GOT3 (cell line): ENCODE results near the gene HLA-DRB1.
"Not testable (repeated sequence)": the region's sequence is repeated elsewhere in the genome, so short reads cannot be mapped to it uniquely, and the experiment has no call there.

Experiments used
- DNase-seq: peaks from one replicate; lab custom pipeline; 2025; ENCODE audit warnings: mixed read lengths; lab: John Stamatoyannopoulos, UW

HLA-DRB1 gene

DNA sequence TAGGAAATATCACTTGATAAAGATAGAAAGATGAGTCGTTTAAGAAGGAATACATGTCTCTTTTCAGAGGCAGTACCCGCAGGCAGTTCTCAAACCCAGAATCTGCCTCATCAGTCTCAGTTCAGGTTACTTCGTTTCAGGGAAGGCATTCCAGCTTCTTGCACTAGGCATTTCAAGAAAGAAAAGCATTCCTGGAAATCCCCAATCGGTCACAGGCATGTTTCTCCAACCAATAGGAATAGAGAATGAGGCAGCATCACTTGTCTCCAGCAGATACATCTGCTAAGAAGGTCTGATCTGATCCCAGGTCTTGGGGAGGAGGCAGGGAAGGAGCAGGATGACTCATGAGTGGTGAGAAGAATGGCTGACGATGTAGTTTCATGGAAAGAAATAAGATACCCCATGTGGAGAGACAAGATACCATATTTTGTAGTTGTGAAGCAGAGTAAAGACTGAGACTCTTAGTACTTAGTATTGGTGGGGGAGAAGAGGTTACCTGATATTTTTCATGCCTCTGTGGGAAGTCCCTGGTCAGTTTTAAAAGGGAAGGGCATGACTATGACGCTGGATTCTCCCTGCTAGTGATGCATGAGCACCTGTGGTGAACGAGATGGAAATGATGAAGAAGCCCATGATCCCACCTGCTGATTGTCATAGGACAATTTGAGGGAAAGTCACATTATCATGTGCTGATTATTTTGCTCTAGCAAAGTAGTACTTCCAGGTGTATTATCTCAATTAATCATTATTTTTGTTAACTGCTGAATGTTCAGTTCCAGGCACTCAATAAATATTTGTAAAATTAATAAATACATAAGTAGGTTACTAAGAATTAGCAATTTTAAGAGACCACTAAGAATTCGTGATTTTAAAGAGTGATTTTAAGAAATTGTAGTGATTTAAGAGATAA is 20.3 kb upstream of the HLA-DRB1 start:
- DNase-seq = no peak

DNA sequence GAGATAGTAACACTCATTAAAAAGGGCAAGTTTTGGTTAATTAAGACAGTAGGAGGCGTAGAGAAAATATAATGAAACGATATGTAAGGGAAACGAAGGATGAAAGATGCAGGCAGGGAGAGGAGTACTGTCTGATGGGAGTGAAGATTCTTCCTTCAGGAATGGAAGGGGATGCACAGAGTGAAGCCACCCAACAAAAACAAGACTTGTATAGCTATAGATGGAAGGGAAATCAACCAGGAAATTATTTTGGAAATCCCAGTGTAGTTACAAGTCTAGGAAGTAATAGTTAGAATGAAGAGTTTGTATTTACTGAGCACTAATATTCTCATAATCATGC is 19.7 kb upstream of the HLA-DRB1 start:
- DNase-seq = no peak

GRCh38 chr6:32608362-32608761 is 18.7 kb upstream of the HLA-DRB1 start:
- DNase-seq = no peak

GRCh38 chr6:32607988-32608298 is 18.3 kb upstream of the HLA-DRB1 start:
- no peak for DNase-seq

DNA sequence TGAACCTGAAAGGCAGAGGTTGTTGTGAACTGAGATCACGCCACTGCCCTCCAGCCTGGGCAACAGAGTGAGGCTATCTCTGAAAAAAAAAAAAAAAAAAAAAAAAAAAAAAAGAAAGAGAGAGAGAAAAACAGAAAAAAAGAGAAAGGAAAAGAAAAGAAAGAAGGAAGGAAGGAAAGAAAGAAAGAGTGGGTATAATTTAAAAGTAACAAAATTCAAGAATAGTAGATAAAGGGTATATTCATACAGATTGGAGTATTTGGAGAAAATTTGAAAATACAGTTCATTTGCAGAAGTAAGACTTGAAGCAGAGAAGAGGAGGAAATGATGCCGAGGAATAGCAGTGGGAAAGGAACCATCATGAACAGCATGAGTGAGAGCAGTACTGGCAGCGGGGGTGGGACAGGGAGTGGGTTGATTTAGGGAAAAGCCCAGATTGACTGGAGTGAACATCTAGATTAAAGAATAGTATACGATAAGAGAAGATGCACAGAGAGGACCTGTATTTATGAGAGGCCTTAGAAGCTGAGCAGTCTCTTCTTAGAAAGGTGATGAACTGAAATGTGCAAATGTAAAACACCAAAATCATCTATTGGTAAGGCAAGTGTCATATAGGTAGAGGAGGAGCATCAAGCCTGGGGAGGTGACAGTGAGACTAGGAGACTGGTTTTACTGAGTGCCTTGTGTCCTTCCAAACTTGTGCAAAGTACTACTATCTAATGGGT is 17.8 kb upstream of the HLA-DRB1 start:
- DNase-seq = no peak

DNA sequence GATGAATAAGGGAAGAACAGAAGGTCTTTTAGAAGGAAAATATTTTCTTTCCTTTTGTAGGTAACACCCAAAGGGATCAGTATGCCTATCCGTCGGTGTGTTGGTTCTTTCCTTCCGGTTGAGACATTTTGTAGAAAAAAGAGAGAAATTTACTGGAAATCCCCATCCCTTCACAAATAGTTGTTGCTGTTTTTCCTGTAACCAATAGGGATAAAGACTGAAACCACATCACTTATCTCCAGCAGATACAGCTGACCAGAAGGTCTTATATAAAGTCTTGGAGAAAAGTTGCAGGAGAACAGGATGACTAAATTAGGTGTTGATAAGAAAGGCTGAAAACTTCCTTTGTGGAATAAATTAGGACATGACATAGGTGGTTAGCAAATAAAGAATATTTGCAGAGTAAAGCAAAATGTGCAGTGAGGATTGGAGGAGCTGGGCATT is 14.8 kb upstream of the HLA-DRB1 start:
- DNase-seq = no peak

GRCh38 chr6:32603888-32604287 is 14.2 kb upstream of the HLA-DRB1 start:
- DNase-seq = no peak

DNA sequence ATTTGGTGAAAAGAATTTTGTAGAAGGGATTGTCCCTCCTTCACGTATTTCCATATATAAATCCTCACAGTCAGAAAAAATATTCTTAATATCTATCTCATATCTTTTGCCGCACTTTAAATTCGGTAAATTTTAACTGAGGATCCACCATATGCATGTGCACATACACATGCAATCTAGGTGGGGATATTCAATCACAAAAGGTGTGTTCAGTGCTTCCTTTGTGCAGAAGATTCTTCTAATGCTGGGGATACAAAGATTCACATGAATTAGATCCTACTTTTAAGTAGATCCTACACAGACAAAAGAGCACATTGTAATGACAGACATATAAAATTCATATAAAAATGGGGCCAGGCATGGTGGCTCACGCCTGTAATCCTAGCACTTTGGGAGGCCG is 13.6 kb upstream of the HLA-DRB1 start:
- DNase-seq = no peak

DNA sequence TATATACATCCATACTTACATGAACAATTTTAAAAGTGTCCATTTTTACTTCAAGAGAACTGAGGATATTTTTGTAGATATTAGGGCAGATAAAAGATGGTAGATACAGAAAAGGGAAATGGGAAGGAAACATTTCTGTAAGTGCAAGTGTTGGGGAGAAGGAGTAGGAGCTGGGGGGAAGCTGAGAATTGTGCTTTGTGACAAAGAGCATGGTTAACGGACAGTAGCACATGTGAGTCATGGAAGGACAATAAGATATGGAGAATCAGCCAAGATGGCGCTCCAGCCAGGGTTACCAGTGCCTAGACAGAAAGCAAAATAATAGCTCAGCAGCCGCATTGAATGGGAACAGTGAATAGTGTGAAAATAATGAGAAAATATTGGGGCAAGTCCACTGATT is 12.7 kb upstream of the HLA-DRB1 start:
- DNase-seq = no peak

- DNase-seq = no peak
Measured at GRCh38 chr6:32597024-32597423, 7.4 kb upstream of the HLA-DRB1 start.

GRCh38 chr6:32590713-32591112 is 1.1 kb upstream of the HLA-DRB1 start:
- not testable (repeated sequence) for DNase-seq

- DNase-seq = no peak
Measured at GRCh38 chr6:32588156-32588555, 1.5 kb downstream of the HLA-DRB1 start.

- DNase-seq = no peak
Measured at GRCh38 chr6:32583527-32583898, 6.1 kb downstream of the HLA-DRB1 start.

DNA sequence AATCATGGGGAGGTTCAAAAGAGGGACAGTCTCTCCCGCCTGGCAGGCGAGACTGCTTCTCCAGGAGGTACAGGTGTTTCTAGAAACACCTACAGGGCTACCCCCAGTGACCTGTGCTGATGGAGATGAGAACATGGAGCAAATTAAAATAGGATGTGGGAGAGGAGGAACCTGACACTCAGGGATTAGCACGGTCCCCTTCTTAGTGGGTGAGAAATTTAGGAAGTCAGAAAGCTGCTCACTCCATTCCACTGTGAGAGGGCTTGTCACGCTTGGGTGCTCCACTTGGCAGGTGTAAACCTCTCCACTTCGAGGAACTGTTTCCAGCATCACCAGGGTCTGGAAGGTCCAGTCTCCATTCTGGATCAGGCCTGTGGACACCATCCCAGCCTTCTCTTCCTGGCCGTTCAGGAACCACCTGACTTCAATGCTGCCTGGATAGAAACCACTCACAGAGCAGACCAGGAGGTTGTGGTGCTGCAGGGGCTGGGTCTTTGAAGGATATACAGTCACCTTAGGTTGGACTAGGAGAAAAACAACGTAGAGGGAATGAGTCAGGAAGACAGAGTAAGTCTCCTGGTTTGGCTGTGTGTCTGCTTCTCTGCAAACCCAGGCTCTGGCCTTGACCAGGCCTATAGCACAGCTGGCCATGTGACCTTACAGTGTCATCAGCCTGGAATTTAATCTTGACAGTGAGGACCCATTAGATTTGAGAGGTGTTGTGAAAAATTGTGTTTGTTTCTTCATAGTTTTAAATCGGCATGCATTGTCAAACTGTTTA is 8.1 kb downstream of the HLA-DRB1 start:
- DNase-seq = no peak

GRCh38 chr6:32580593-32580992 is 9.1 kb downstream of the HLA-DRB1 start:
- DNase-seq = no peak

DNA sequence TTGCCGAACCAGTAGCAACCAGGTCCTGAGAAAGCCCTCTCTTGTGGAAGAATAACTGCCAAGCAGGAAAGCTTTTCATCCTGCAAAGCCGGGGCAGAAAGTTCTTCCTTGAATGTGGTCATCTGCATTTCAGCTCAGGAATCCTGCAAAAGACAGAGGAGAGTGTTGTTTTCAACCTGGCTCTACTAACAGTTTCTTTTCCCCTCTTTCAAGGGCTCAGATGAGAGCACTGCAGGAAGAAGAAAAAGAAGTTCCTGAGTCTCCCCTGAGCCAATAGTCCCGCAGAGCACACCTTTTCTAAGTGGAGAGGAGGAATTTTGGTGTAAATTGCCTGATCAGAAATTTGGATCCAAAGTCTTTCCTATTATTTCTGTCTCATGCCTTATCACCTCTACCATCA is 10.7 kb downstream of the HLA-DRB1 start:
- no peak for DNase-seq

DNA sequence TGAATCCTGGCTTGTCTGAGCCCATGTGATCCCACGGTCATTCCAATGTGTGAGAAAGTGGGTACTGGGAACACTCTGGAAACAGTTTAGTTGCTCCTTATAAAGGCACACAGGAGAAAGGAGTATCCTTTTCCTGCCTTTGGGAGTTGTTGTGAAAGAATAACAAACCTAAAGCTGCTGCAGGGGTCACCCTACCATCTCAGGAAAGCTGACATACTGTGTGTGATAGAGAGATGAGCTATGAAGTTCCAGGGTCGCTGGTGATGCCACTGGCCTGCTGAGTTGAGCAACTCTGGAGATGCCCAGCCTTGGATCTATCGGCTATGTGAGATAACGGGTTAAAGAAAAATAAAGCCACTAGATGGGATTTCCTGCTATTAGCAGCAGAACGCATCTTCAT is 12.2 kb downstream of the HLA-DRB1 start:
- not testable (repeated sequence) for DNase-seq

GRCh38 chr6:32576250-32576649 is 13.4 kb downstream of the HLA-DRB1 start:
- no peak for DNase-seq

GRCh38 chr6:32570363-32570905 is 19.2 kb downstream of the HLA-DRB1 start:
- no peak for DNase-seq

DNA sequence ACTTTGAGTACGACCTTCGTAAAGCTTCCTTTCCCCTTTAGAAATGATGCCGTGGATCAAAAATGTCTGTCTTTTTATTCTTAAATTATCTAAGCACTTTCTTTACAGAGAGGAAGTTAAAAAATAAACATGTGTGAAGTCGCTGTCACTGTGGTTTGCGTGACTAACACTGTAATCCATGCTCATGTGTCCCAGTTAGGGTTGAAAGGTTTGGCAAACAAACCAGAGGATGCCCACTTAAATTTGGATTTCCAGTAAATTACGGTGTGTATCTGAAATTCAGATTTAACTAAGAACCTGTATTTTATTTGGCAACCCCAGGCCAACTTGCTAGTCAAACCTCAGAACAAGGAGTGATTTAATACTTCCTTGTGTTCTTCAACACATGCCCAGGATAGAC is 21.1 kb downstream of the HLA-DRB1 start:
- DNase-seq = no peak

DNA sequence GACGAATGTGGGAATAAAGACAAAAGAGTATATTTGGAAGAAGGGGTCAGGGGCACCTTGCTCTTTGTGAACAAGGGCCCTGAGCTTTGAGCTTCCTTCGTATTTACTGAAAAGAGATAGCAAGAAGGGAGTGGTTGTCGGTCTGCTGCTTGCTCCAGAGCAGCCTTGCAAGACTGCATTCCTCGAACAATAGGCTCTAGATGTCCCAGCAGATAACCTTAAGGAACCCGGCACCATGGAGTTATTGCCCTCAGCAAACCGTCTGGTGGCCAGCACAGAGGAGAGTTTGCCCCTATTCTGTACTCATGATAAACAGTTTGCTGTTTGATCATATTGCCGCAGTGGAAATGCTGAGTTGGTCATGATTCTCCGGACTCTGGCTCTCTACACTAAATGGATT is 22.7 kb downstream of the HLA-DRB1 start:
- DNase-seq = no peak

DNA sequence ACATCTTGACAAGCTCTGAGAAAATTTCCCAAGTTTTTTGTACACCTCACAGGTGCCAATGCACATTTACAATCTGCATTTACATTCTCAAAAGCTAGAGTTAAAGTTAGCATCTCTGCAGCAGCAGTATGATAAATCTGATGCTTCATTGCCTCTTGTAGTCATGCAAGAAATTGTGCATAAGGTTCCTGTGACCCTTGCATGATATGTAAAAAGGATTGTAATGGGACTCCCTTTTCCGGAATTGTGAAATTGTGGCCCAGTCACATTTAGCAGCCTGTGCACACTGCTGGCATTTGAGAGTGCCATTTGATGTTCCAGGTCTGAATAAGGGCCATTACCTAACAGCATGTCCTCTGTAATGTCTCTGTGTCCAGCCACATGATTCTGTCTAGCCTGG is 24.1 kb downstream of the HLA-DRB1 start:
- DNase-seq = no peak

DNA sequence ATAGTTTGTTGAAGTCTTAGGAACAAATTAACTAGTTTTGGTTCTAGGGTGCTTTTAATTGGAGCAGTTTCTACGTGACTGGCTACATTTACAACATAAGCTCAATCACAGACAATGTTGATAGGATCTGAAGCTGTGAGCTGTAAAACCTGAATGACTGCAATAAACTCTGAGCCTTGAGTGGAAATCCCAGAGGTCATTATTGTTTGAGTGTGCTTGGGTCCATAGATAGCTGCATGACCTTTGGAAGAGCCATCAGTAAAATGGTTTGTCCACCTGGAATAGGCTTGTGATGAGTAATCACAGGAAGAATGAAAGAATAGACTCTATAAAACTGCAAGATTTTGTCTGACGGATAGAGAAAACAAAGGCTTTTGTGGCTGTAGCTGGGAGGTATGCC is 26.7 kb downstream of the HLA-DRB1 start:
- no peak for DNase-seq
